Measurements from ENCODE around the gene ATP5MG. TPM values are rescaled to one million over a fixed set of nuclear protein-coding genes. Genes with fewer than 3 reads are reported as not detected.

The ATP5MG gene
- total RNA-seq, 1 experiment from 2014 or later, result 334 TPM

GRCh38 chr11:118434123-118434552, 32.7 kb downstream of the ATP5MG start:
- ChIA-PET POLR2A (ENCODE audit: low non-redundant PET) (no interaction called here), CTCF (no interaction called here)

GRCh38 chr11:118434553-118435289, 33.3 kb downstream of the ATP5MG start:
- H3K27me3 ChIP-seq (replicated peaks; ENCODE audit: insufficient read depth, low read depth, low read length, poor library complexity), result no peaks in the 10 kb centered on the region
- TF ChIP-seq EZH2 (IDR thresholded peaks at IDR 0.05; ENCODE audit: borderline replicate concordance, low read depth, low read length, poor library complexity, severe bottlenecking), result no peak
- peak; percentile 20; the same call in 1 of the 2 replicates for TF ChIP-seq CTCF (conservative IDR thresholded peaks at IDR 0.05; ENCODE audit: low read depth, low read length)
- DNase-seq (ENCODE audit: low spot score), result peak; percentile 75
- peaks cover 9% of the 10 kb centered on the region for H3K36me3 ChIP-seq (ENCODE audit: insufficient read depth, low read length, poor library complexity, severe bottlenecking)
- BruUV-seq (replicated peaks), result no TSS peak
- H3K27ac ChIP-seq (ENCODE audit: low read depth, low read length, poor library complexity, severe bottlenecking), result peak overlapping the region; percentile 87
- no peaks in the 10 kb centered on the region for H3K9me3 ChIP-seq (ENCODE audit: low read depth, low read length, poor library complexity, severe bottlenecking)
- peak overlapping the region; percentile 93 for H3K4me3 ChIP-seq (ENCODE audit: low read depth, low read length, poor library complexity, severe bottlenecking)
- POLR2A ChIA-PET (ENCODE audit: low non-redundant PET), result interaction anchor here (0.6 kb wide), 1 partner anchor 9 kb away, joined by 3 read pairs; no protein-coding TSS in a partner anchor
- CTCF ChIA-PET, result interaction anchor here (0.6 kb wide), 2 partner anchors 9 to 278 kb away, joined by 5 to 6 read pairs; no protein-coding TSS in a partner anchor
- intact Hi-C loops (cut with micrococcal nuclease; ENCODE audit: unreplicated experiment), result loop anchor here (5.0 kb wide), 1 partner anchor 53 kb away; no protein-coding TSS in a partner anchor
- H3K4me1 ChIP-seq (ENCODE audit: insufficient read depth, low read length, poor library complexity, severe bottlenecking), result peaks cover 31% of the 10 kb centered on the region

More at GRCh38 chr11:118434123-118434552, 32.7 kb downstream of the ATP5MG start:
- TF ChIP-seq CTCF (conservative IDR thresholded peaks at IDR 0.05; ENCODE audit: low read depth, low read length) (no peak; the same call in 1 of the 2 replicates), EZH2 (IDR thresholded peaks at IDR 0.05; ENCODE audit: borderline replicate concordance, low read depth, low read length, poor library complexity, severe bottlenecking) (no peak)
- intact Hi-C loops (cut with micrococcal nuclease; ENCODE audit: unreplicated experiment), result no loop called here
- no peak for DNase-seq (ENCODE audit: low spot score)
- H3K27me3 ChIP-seq (replicated peaks; ENCODE audit: insufficient read depth, low read depth, low read length, poor library complexity), result no peaks in the 10 kb centered on the region
- no TSS peak for BruUV-seq (replicated peaks)
- peaks cover 3% of the 10 kb centered on the region for H3K36me3 ChIP-seq (ENCODE audit: insufficient read depth, low read length, poor library complexity, severe bottlenecking)
- peaks cover 25% of the 10 kb centered on the region for H3K4me1 ChIP-seq (ENCODE audit: insufficient read depth, low read length, poor library complexity, severe bottlenecking)
- peak overlapping the region; percentile 93 for H3K4me3 ChIP-seq (ENCODE audit: low read depth, low read length, poor library complexity, severe bottlenecking)
- H3K27ac ChIP-seq (ENCODE audit: low read depth, low read length, poor library complexity, severe bottlenecking), result peak overlapping the region; percentile 87
- H3K9me3 ChIP-seq (ENCODE audit: low read depth, low read length, poor library complexity, severe bottlenecking), result no peaks in the 10 kb centered on the region

GRCh38 chr11:118435290-118435892, 34.0 kb downstream of the ATP5MG start:
- intact Hi-C loops (cut with micrococcal nuclease; ENCODE audit: unreplicated experiment), result loop anchor here (5.0 kb wide), 1 partner anchor 52 kb away; no protein-coding TSS in a partner anchor
- no peaks in the 10 kb centered on the region for H3K27me3 ChIP-seq (replicated peaks; ENCODE audit: insufficient read depth, low read depth, low read length, poor library complexity)
- peaks cover 12% of the 10 kb centered on the region for H3K36me3 ChIP-seq (ENCODE audit: insufficient read depth, low read length, poor library complexity, severe bottlenecking)
- TF ChIP-seq CTCF (conservative IDR thresholded peaks at IDR 0.05; ENCODE audit: low read depth, low read length), result no peak
- no peak for TF ChIP-seq EZH2 (IDR thresholded peaks at IDR 0.05; ENCODE audit: borderline replicate concordance, low read depth, low read length, poor library complexity, severe bottlenecking)
- peak overlapping the region; percentile 87 for H3K27ac ChIP-seq (ENCODE audit: low read depth, low read length, poor library complexity, severe bottlenecking)
- no TSS peak for BruUV-seq (replicated peaks)
- H3K4me1 ChIP-seq (ENCODE audit: insufficient read depth, low read length, poor library complexity, severe bottlenecking), result peaks cover 37% of the 10 kb centered on the region
- ChIA-PET POLR2A (ENCODE audit: low non-redundant PET) (interaction anchor here (0.6 kb wide), 1 partner anchor 8 kb away, joined by 3 read pairs; no protein-coding TSS in a partner anchor), CTCF (interaction anchor here (0.6 kb wide), 3 partner anchors 10 to 279 kb away, joined by 3 to 6 read pairs (median 5); no protein-coding TSS in a partner anchor)
- no peaks in the 10 kb centered on the region for H3K9me3 ChIP-seq (ENCODE audit: low read depth, low read length, poor library complexity, severe bottlenecking)
- DNase-seq (ENCODE audit: low spot score), result peak; percentile 98
- H3K4me3 ChIP-seq (ENCODE audit: low read depth, low read length, poor library complexity, severe bottlenecking), result peak overlapping the region; percentile 93
